Neuron (in vitro differentiated cells): ENCODE results near the gene CHTF8.
"Not testable (repeated sequence)": the region's sequence is repeated elsewhere in the genome, so short reads cannot be mapped to it uniquely, and the experiment has no call there.

Source experiments
- H2AFZ ChIP-seq: one replicate; pipeline ENCODE4 v1.6.1; 2013; ENCODE audit warnings: low read depth, mild to moderate bottlenecking, inconsistent platforms, low read length, moderate library complexity
- H3K27me3 ChIP-seq: one replicate; pipeline ENCODE4 v1.6.1; 2013; ENCODE audit warnings: low read length; ENCODE audit not compliant: insufficient read depth
- H3K36me3 ChIP-seq: one replicate; pipeline ENCODE4 v1.6.1; 2013; ENCODE audit warnings: low read length; ENCODE audit not compliant: insufficient read depth
- H3K4me1 ChIP-seq: one replicate; pipeline ENCODE4 v1.6.1; 2013; ENCODE audit warnings: low read length; ENCODE audit not compliant: insufficient read depth
- H3K4me3 ChIP-seq: 2 replicates; pipeline ENCODE4 v1.5.1; 2013; ENCODE audit warnings: mild to moderate bottlenecking, low read length, moderate library complexity
- H3K9me3 ChIP-seq: one replicate; pipeline ENCODE4 v1.6.1; 2013; ENCODE audit warnings: low read length

CHTF8 gene

DNA sequence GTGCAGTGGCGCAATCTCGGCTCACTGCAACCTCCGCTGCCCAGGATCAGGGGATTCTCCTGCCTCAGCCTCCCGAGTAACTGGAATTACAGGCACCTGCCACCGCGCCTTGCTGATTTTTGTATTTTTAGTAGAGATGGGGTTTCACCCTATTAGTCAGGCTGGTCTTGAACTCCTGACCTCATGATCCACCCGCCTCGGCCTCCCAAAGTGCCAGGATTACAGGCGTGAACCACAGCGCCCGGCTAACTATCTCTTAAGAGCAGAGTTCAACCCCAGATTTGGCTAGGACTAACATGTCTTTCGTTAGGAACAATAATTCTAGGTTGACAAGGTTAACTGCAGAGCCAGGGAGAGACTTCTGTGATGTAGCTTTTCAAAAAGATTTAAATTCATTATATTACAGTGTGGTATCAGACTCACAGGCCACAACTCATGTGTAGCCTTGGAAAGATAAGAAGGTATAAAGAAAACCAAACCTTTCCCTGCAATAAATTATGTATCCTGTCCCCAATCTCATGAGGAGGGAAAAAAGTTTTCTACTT is 4.3 kb downstream of the CHTF8 start:
- Histone ChIP-seq H3K4me1 (peaks cover 16% of the 10 kb centered on the region), H3K27me3 (no peaks in the 10 kb centered on the region), H3K4me3 (no peak overlapping the region), H3K36me3 (peaks cover 24% of the 10 kb centered on the region), H2AFZ (no peak overlapping the region), H3K9me3 (no peaks in the 10 kb centered on the region)

DNA sequence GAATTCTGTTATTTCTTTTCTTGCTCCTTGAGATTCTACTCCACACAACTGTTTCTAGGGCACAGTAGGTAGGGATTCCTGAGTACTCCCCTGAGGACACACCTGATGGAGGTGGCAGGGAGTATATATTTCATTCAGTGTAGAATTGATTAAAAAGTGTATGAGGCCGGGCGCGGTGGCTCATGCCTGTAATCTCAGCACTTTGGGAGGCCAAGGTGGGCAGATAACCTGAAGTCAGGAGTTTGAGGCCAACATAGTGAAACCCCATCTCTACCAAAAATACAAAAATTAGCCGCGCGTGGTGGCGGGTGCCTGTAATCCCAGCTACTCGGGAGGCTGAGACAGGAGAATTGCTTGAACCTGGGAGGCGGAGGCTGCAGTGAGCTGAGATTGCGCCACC is 5.6 kb downstream of the CHTF8 start:
- not testable (repeated sequence) for H3K9me3 ChIP-seq, H2AFZ ChIP-seq, H3K4me3 ChIP-seq, H3K27me3 ChIP-seq
- Histone ChIP-seq H3K4me1 (peaks cover 13% of the 10 kb centered on the region), H3K36me3 (peaks cover 28% of the 10 kb centered on the region)

DNA sequence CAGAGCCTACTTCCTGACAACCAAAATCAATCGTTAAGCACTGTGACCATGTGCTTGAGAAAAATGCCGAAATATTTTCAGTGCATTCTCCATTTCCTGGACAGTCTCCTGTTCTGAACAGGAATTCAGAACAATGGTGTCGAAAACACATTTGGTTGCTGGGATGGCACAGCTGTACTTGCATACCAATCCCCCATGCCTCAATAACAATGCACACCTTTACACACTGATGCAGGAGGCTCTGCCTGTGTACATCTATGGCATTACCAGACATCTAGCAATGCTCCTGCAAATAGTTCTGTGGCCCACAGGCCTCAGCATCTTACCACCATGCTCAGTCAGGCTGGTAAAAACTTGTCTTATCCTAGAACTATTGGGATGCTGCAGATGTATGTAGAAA is 6.2 kb downstream of the CHTF8 start:
- peaks cover 13% of the 10 kb centered on the region for H3K4me1 ChIP-seq
- no peak overlapping the region for H3K4me3 ChIP-seq
- H2AFZ ChIP-seq, result no peak overlapping the region
- H3K9me3 ChIP-seq, result no peaks in the 10 kb centered on the region
- no peaks in the 10 kb centered on the region for H3K27me3 ChIP-seq
- peaks cover 29% of the 10 kb centered on the region for H3K36me3 ChIP-seq

DNA sequence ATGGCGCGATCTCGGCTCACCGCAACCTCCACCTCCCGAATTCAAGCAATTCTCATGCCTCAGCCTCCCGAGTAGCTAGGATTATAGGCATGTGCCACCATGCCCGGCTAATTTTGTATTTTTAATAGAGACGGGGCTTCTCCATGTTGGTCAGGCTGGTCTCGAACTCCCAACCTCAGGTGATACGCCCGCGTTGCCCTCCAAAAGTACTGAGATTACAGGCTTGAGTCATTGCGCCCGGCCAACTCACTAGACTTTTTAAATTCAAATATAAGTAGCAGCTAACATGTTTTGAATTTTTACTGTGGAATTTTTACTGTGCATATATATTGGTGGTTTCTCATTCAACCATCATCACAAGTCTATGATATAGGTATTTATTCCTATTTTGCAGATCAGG is 7.4 kb downstream of the CHTF8 start:
- H3K4me3 ChIP-seq, H3K9me3 ChIP-seq, H2AFZ ChIP-seq, H3K27me3 ChIP-seq, H3K4me1 ChIP-seq: not testable (repeated sequence)
- H3K36me3 ChIP-seq, result peaks cover 32% of the 10 kb centered on the region

DNA sequence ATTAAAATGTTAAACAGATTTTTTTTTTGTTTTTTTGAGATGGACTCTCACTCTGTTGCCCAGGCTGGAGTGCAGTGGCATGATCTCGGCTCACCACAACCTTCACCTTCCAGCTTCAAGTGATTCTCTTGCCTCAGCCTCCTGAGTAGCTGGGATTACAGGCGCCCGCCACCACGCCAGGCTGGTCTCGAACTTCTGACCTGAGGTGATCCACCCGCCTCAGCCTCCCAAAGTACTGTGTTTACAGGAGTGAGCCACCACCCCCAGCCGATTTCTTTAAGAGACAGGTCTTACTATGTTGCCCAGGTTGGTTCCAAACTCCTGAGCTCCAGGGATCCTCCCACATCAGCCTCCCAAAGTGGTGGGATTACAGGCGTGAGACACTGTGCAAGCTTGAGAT is 8.0 kb downstream of the CHTF8 start:
- H3K4me3 ChIP-seq, H3K27me3 ChIP-seq, H2AFZ ChIP-seq, H3K4me1 ChIP-seq, H3K9me3 ChIP-seq: not testable (repeated sequence)
- H3K36me3 ChIP-seq, result peaks cover 34% of the 10 kb centered on the region

DNA sequence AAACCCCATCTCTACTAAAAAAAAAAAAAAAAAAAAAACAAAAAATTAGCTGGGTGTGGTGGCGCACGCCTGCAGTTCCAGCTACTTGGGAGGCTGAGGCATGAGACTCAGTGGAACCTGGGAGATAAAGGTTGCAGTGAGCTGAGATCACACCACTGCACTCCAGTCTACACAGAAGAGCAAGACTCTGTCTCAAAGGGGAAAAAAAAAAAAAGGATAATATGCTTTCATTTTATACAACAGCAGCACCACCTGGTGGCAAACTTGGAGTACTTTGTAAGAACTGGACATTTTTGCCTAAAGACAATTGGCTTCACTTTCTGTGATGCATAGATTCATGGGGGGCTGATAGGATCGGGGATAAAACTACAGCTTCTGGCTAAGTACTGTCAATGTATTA is 8.5 kb downstream of the CHTF8 start:
- no peak overlapping the region for H2AFZ ChIP-seq
- H3K36me3 ChIP-seq, result peaks cover 39% of the 10 kb centered on the region
- no peaks in the 10 kb centered on the region for H3K27me3 ChIP-seq

DNA sequence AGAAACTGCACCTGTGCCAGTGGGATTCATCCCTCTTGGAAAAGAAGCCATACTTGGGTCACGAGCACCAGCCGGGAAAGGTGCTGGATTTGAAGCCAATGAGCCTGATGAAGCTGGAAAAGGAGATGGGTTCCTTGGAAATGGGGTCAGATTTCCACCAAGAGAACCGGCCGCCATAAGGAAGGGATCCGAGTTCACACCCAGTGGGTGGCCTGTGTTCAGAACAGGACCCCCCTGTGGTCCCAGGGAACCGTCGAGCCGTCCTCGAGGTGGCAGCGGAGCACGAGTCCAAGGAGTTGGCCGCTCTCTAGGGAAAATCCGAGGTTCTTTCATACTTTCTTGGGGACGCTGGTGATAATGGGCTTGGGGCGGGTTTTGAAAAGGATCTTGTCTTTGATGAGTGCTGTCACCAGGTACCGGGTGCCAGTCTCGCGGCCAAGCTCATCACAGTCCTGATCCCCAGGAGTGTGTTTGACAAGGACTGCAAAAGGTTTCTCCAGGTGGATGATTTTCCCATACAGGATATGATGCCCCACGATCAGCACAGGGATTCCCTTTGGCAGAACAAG is 12.2 kb downstream of the CHTF8 start:
- Histone ChIP-seq H3K27me3 (no peaks in the 10 kb centered on the region), H3K4me3 (no peak overlapping the region), H3K36me3 (peaks cover 67% of the 10 kb centered on the region), H2AFZ (no peak overlapping the region), H3K9me3 (peaks cover 16% of the 10 kb centered on the region), H3K4me1 (no peaks in the 10 kb centered on the region)

More for the DNA sequence above, 8.5 kb downstream of the CHTF8 start:
- H3K4me3 ChIP-seq, result no peak overlapping the region
- no peaks in the 10 kb centered on the region for H3K4me1 ChIP-seq
- H3K9me3 ChIP-seq, result peaks cover 7% of the 10 kb centered on the region

DNA sequence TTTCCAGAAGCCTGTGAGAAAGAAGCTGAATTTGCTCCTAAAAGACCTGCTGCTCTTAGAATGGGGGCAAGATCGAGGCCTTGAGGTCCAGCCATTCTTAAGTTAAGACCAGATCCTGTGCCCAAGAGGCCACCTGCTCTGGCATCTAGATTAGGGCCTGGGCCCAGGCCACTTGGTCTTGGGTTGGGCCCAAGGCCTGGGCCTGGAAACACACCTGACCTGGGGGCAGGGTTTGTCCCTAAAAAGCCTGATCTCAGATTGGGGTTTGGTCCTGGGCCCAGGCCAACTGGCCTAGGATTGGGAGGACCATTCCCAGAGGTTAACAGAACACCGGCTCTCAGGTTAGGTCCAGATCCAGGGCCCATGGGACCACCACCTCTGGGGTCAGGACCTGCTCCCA is 12.9 kb downstream of the CHTF8 start:
- Histone ChIP-seq H3K4me3 (no peak overlapping the region), H3K27me3 (no peaks in the 10 kb centered on the region), H3K4me1 (no peaks in the 10 kb centered on the region), H3K9me3 (peaks cover 16% of the 10 kb centered on the region), H2AFZ (no peak overlapping the region), H3K36me3 (peaks cover 72% of the 10 kb centered on the region)

DNA sequence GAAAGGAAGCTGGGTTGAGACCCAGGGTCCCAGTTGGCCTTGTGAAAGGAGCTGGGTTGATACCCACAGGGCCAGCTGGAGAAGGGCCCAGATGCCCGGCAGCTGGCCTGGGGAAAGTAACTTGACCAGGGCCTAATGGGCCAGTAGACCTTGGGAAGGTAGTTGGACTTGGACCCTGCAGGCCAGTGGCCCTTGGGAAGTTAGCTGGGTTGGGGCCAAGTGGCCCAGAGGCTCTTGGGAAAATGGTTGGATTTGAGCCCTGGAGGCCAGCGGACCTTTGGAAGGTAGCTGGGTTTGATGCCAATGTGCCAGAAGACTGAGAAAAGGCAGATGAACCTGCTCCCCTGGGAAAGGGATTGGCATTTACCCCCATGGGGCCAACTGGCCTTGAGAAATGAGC is 13.4 kb downstream of the CHTF8 start:
- Histone ChIP-seq H3K36me3 (peaks cover 75% of the 10 kb centered on the region), H3K27me3 (no peaks in the 10 kb centered on the region), H3K9me3 (peaks cover 16% of the 10 kb centered on the region), H2AFZ (no peak overlapping the region), H3K4me3 (no peak overlapping the region), H3K4me1 (no peaks in the 10 kb centered on the region)

DNA sequence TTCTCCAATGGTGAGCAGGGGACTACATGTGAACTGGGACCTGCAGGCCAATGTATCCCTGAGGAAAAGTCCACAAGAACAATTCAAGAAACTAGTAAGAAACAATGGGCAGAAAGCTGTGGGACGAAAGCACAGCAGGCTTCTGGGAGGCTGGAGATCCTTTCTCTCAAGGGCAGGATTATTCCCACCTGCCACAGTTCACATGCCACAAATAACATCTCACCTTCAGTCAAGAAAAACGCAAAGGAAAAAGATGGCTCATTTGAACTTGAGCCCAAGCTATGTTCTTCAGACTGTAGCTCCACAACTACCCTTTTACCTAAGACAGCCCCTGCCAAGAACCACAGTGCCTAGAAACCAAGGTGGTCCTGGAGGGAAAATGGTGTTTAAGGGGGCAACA is 13.9 kb downstream of the CHTF8 start:
- Histone ChIP-seq H3K27me3 (no peaks in the 10 kb centered on the region), H2AFZ (no peak overlapping the region), H3K4me3 (no peak overlapping the region), H3K9me3 (peaks cover 16% of the 10 kb centered on the region), H3K36me3 (peaks cover 78% of the 10 kb centered on the region), H3K4me1 (no peaks in the 10 kb centered on the region)

DNA sequence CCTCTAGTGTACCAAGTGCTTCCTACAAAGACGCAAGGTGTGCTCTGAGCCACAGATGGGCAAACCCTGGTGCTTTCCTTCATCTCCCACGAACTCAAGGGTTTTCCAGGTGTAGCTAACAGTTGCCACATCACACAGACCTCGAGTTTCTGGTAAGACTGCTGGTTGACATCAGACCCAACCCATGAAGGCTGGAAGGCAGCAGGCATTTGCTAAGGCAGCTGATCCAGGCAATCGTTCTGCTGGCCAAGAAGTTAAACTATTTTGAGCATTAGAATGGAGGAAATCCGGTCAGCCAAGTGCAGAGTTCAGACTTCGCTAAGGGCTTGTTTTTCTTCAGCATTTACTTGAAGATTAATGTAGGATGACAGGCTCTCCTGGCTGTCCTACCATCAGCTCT is 15.5 kb downstream of the CHTF8 start:
- no peak overlapping the region for H3K4me3 ChIP-seq
- H3K36me3 ChIP-seq, result peaks cover 78% of the 10 kb centered on the region
- peaks cover 16% of the 10 kb centered on the region for H3K9me3 ChIP-seq
- no peaks in the 10 kb centered on the region for H3K27me3 ChIP-seq
- no peak overlapping the region for H2AFZ ChIP-seq
- no peaks in the 10 kb centered on the region for H3K4me1 ChIP-seq

DNA sequence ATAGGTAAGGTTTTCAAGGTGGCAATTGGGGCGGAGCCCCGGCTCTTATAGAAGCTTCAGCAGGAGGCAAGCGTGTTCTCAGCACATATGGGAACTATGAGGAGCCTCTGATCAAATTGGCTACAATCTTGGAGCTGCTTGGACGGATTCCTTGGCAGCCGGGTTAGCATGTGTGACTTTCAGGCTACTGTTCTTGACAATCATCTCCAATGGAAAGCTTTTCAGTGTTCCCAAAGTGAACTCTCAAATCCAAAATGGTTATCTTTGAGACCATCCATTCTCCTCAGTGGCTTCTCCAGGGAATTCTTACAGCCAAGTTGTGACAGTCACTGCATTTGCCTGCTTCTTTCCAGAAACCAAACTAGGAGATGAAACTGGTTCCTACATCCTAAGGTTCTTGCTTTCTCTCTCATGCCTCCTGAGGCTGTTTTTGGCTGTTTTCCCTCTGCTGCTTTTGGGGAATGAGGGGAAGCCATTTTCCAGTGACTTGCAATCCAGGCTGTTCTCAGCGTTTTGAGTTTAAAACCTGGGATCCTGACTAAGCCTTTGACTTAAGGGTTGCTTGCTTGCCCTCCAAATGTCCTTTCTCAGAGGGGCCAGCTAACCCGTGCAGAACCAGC is 16.0 kb downstream of the CHTF8 start:
- Histone ChIP-seq H2AFZ (no peak overlapping the region), H3K27me3 (no peaks in the 10 kb centered on the region), H3K36me3 (peaks cover 83% of the 10 kb centered on the region), H3K4me3 (no peak overlapping the region), H3K9me3 (peaks cover 16% of the 10 kb centered on the region), H3K4me1 (no peaks in the 10 kb centered on the region)

DNA sequence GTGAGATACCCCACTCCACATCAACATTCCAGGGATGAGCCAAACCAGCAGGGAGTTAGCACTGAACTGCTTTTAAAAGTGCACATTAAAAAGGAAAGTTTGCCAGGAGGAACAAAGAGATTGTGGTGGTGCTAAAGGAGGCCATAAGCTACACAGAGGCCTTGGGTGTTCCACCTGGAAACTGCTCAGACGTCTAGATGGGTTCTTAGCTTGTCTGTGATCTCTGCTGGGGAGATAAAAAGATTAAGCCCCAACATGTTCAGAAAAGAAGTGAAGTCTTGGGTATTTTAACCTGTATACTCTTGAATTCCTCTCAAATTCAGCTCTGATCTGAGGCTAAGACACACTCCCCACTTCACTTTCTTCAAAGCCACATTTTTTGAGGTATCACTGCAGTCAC is 16.6 kb downstream of the CHTF8 start:
- H3K36me3 ChIP-seq, result peaks cover 80% of the 10 kb centered on the region
- no peak overlapping the region for H2AFZ ChIP-seq
- no peaks in the 10 kb centered on the region for H3K27me3 ChIP-seq
- peaks cover 13% of the 10 kb centered on the region for H3K9me3 ChIP-seq
- H3K4me3 ChIP-seq, result no peak overlapping the region
- H3K4me1 ChIP-seq, result no peaks in the 10 kb centered on the region

DNA sequence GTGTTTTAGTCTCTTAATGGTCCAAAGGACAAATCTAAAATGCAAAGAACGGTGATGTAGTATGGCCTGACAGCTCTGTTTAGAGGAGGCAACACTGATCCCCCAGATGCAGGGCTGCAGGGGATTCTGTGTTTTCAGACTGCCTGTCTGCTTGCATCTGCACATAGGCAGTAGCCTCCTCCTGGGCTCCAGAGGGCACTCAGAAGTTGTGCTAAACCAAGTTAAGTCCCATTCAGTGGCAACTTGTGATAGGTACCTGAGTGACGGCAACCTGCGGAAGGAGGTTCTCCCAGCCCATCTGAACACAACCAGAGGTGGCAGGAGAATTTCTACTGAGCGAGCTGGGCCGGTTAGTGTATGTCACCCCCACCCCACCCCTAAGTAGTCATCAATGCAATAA is 17.0 kb downstream of the CHTF8 start:
- peaks cover 80% of the 10 kb centered on the region for H3K36me3 ChIP-seq

More for the DNA sequence above, 17.0 kb downstream of the CHTF8 start:
- H3K9me3 ChIP-seq, result peaks cover 9% of the 10 kb centered on the region
- H2AFZ ChIP-seq, result no peak overlapping the region
- no peak overlapping the region for H3K4me3 ChIP-seq
- no peaks in the 10 kb centered on the region for H3K27me3 ChIP-seq
- H3K4me1 ChIP-seq, result no peaks in the 10 kb centered on the region
